Effector CD4-positive, alpha-beta T cell (primary cell): ENCODE data around the gene ATP5PD.
"Not testable (repeated sequence)": the region's sequence is repeated elsewhere in the genome, so short reads cannot be mapped to it uniquely, and the experiment has no call there.

Source experiments
- DNase-seq: peaks from one replicate; pipeline ENCODE4 v3.0.0-alpha.2; 2020

ATP5PD gene

GRCh38 chr17:75077072-75077495 lies 30.3 kb upstream of the ATP5PD start:
- DNase-seq = no peak

GRCh38 chr17:75075597-75076336 lies 29.0 kb upstream of the ATP5PD start:
- no peak for DNase-seq

DNA sequence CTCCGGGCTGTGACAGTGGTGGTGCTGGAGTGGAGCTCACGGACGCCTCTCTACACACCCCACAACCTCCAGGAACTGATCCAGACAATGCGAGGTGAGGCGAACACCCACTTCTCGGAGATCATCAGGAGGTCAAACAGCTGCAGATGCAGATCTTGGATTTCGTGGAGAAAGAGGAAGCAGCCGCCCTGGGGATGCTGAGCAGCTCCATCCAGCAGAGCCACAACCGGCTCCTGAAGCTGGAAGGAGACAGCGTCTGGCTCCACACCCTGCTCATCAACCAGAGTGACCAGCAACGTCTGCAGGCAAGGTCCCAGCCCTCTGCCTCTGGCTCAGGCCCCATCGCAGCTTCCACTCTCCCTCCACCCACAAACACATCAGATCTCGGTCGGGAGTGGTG lies 27.8 kb upstream of the ATP5PD start:
- DNase-seq = no peak

- DNase-seq = no peak
Measured at GRCh38 chr17:75073618-75074047, 26.9 kb upstream of the ATP5PD start.

GRCh38 chr17:75072909-75073308 lies 26.1 kb upstream of the ATP5PD start:
- not testable (repeated sequence) for DNase-seq

DNA sequence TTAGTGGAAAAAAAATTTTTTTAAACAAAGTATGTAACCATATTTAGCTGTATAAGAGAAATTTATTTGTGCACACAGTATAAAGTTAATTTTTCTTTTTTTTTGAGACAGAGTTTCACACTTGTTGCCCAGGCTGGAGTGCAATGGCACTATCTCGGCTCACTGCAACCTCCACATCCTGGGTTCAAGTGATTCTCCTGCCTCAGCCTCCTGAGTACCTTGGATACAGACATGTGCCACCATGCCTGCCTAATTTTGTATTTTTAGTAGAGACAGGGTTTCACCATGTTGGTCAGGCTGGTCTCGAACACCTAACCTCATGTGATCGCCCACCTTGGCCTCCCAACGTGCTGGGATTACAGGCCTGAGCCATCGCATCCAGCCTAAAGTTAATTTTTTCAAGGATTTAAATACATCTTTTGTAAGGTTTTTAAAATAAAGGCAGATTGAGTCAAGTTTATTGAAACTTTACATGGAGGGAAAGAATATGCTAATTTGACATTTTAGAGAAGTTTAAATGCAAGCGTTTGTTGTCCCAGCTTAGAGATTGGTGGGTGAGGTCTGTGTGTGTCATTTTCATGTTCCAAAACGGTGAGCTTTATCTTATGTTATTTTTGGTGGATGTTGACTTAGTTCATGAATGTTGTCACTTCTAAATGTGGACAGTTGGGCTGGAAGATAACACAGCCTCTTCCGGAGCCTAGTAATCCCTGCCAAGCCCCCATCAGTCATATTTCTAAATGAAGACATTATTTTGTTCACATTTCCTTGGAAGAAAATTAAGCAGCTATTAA lies 24.9 kb upstream of the ATP5PD start:
- not testable (repeated sequence) for DNase-seq

DNA sequence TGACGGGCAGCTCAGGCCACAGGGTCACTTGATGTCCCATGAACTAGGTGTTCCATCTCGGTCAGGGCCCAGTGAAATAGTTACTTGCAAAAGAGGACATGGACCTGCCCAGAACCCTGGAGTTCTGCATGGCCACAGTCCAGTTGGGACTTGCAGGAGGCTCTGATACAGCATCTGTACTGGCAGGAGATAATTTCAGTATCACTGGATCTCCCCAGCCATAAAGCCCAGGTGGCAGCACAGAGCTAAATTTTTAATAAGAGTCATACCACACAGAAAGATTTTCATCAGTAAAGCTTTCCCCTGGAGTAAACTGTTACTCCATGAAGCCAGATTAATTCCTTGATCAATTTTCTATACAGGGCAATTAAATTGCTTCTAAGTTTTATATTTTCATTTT lies 23.0 kb upstream of the ATP5PD start:
- DNase-seq = no peak

- no peak for DNase-seq
Measured at GRCh38 chr17:75068750-75069149, 22.0 kb upstream of the ATP5PD start.

DNA sequence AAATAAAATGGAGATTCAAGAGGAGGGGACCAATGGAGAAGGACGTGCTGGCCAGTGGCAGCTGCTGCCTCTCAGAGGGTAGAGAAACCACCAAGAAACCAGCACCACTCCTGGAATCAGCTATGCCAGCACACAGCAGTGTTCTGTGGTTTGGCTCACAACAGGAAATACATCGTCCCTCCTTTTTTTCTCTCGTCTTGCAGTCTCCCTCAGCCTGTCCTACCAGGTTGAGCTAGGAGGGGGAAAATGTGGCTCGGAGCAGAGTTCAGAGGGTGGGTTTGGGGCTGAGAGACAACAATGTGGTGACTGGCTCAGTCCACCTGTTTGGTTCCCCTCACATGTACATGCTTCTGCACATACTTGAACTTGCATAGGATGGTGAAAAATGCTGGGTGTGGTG lies 21.1 kb upstream of the ATP5PD start:
- no peak for DNase-seq

DNA sequence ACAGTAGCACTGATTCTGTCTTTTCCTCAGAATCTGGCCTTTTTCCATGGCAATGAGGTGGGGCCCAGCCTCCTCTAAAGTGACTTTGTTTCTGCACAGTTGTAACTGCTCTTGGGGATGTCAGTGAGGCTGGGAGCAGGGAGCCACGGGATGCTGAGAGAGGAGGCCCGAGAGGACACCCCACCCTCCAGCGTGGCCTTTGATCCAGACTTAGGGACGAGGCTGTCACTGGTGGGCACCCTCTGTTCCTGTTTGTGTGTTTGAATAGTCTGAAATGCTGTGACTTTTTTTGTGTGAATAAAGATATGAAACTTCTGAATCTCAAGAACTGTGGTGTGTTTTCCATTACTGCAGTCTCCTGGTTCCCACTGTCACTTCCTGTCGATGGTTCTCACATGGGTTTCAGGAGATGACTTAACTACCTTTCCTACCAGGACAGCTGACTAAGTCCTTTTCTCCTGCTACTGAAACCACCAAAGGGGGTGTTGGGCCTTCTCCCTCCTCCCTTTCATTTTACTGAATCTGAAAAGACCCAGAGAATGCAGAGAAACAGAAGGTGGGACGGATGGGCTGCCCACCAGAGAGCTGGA lies 18.9 kb upstream of the ATP5PD start:
- no peak for DNase-seq

GRCh38 chr17:75064867-75065561 lies 18.2 kb upstream of the ATP5PD start:
- no peak for DNase-seq

DNA sequence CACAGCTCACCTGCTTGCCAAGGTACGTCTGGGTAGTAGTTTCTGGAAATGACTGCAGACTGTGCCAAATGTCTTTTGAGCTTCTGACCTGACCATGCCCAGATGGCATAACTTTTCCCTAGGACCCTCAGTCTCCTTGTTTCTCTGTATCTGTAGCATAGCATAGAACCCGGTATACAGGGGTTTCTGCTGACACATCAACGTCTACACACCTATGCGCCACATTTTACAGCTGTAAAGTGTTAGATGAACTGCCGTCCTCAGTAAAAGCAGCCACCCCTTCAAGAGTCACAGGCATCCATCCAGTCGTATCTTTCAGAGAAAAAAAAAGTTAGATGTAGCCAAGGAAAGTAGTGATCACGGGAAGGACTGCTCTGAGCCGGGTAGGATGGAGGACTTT lies 17.7 kb upstream of the ATP5PD start:
- no peak for DNase-seq

- DNase-seq = no peak
Measured at GRCh38 chr17:75064040-75064439, 17.3 kb upstream of the ATP5PD start.

GRCh38 chr17:75063626-75064025 lies 16.9 kb upstream of the ATP5PD start:
- no peak for DNase-seq

DNA sequence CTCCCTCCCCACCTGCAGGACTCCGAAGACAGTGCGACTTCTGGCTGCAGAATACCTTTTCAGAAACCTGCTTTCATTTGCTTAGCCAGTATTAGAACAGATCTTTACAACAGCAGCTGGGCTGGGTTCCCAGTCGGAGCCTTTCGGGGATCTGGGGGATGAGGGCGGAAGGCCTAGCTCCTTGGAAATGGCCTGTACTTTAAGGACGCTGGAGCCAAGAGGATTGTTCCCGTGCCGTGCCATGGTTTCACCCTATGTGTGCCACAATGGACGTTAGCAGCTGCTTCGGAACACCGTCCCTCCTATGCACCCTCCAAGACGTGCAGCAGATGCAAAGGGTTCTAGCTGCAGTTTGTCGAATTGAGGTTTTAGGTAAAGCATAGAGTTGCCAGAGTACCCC lies 16.4 kb upstream of the ATP5PD start:
- DNase-seq = no peak

DNA sequence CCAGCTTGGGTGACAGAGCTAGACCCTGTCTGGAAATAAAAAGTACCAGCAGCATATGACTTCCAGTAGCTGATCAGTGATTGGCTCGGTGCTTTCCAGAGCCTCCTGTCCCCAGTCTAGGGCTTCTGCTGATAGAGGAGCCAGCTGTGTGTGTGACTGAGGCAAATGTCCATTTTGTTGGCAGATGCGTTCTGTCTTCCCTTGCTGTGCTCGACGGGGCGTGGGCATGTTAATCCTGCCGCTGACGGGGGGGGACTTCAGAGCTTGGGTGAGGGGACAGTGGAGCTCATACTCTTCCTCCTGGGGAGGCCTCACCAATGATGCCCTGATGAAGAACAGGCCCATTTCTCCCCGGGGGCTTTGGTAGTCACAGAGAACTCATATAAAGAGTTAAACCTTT lies 14.8 kb upstream of the ATP5PD start:
- DNase-seq = no peak

DNA sequence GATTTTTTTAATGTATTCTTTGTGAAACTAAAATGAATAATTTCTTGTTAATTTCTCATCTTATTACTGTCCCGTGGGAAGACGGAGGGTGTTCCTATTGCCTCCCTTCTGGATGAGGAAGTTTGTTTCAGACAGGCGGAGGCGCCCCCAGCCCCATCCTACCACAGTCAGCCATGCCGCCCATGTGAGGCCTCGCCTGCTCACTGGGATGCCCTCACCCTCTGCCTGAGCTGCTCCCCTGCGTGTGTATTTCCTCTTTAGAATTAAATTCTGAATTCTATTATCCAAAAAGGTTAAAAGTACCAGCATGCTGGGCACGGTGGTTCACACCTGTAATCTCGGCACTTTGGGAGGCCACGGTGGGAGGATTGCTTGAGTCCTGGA lies 14.3 kb upstream of the ATP5PD start:
- DNase-seq = no peak

GRCh38 chr17:75060434-75061054 lies 13.8 kb upstream of the ATP5PD start:
- no peak for DNase-seq

- no peak for DNase-seq
Measured at GRCh38 chr17:75059369-75060345, 12.9 kb upstream of the ATP5PD start.

DNA sequence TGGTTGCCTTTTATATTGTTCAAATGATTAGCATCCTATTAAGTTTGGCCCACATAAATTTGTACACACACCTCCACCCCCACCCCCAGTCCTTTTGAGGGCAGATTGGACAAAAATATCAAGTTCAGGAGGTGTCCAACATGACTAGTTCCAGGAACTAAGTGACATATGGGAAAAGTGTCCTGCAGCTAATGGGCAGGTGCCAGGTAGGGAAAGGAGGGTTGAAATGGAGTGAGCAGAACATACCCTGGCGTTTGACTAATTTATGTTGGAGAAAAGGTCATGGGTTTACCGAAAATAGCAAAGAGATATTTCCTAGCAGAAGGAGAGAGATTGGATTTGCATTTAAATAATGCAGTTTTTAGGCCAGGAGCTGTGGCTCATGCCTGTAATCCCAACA lies 5.2 kb upstream of the ATP5PD start:
- no peak for DNase-seq

GRCh38 chr17:75049706-75050105 lies 2.9 kb upstream of the ATP5PD start:
- no peak for DNase-seq

DNA sequence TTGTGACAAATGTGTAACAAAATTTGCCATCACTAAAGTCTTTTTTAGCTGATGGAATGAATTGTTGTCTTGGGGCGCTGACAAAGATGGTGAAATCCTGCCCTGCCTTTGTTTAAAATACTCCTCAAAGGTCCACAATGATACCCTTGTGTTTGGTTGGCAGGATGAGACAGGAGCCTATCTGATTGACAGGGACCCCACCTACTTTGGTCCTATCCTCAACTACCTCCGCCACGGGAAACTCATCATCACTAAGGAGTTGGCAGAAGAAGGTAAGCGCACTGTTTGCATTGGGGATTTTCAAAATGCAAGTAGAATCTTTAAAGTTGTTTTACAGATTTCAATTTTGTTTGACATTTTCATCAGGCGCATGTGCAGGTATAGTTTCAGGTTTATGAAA lies 2.3 kb upstream of the ATP5PD start:
- no peak for DNase-seq
